ENCODE measurements around the gene IPPK.
"Not testable (repeated sequence)": the region's sequence is repeated elsewhere in the genome, so short reads cannot be mapped to it uniquely, and the experiment has no call there.

IPPK gene

DNA sequence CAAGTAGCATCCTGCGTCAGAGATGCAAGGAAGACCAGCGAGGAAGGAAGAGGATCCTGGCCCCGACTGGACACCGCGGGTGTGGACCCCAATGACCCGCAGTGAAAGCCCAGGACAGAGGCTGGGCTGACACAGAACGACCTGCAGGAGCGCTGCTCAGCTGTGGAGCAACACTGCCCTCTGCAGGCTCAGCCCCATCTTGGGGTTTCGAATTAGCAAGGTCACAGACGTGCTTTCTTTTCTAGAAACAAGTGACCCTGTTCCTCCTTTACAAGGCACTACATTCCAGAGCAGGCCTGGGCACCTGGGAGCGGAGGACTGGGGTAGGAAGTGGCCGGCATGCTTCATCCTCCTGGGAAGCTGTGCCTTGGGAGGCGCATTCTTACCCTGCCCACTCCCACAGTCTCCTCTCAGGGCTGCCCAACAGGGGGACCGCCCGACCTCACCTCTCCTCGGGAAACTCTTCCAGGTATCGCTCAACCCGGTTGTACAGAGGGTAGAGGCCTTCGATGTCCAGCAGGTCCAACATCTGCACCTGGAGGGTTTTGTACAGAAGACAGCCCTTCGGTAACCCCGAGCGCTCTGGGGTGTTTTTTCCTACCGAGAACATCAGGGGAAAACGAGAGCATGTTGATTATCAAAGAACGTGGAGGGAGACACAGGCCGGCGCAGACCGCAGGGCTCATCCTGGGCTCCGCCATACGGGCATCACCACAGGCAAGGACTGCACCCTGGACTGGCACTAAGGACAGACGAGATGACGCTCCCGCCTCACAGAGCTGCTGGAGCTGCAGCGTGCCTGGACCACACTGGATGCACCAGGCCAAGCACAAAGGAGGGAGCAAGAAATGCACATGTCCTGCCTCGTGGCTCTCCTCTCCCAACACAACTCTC is 35.0 kb downstream of the IPPK start:
- peak; percentile 41 for DNase-seq

DNA sequence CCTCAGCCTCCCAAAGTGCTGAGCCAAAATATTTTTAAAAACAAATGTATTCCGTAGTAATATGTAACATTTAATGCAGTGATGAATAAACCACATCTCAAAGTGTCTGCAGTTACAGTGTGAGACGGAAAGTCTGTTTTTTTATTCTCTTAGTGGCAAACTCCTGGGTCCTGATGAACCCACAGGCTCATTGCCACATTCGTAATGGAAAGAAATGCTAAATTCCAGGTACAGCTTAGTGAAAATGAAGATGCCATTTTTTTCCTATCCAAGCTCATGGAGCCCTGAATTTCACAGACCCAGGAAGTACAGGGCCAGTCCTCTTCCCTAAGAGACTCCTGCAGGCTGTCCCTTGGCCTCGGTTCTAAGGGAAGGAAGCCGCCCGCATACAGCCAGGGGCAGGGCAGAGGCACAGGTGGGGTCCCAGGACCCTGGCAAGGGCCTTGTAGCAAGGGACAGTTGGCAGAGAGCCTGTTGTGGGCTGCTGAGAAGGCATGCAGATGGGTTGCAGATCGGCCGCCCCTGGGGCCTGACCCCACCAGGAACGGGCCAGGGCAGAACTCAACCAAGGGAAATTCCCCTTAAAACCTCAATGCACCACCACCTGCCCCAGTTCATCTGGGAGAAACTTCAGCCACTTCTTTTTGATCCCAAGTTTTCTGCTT is 36.2 kb downstream of the IPPK start:
- DNase-seq = no peak

DNA sequence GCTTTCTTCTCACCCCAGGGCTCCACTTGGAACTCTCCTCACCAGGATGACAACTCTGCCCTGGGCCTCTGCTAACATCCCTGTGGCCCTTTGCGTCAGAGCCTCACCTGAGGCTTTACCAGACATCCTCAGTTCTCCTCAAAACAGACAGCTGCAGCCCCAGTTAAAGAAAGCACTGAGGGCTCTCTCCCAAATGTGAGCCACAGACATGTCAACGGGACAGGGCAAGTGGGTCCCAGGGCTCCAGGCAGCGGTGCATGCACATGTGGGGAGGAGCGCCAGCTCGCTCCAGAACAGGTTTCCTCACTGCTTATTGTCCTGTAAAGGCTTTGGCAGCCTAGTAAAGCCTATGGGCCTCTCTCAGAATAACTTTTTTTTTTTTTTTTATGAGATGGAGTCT is 37.3 kb downstream of the IPPK start:
- DNase-seq = no peak

DNA sequence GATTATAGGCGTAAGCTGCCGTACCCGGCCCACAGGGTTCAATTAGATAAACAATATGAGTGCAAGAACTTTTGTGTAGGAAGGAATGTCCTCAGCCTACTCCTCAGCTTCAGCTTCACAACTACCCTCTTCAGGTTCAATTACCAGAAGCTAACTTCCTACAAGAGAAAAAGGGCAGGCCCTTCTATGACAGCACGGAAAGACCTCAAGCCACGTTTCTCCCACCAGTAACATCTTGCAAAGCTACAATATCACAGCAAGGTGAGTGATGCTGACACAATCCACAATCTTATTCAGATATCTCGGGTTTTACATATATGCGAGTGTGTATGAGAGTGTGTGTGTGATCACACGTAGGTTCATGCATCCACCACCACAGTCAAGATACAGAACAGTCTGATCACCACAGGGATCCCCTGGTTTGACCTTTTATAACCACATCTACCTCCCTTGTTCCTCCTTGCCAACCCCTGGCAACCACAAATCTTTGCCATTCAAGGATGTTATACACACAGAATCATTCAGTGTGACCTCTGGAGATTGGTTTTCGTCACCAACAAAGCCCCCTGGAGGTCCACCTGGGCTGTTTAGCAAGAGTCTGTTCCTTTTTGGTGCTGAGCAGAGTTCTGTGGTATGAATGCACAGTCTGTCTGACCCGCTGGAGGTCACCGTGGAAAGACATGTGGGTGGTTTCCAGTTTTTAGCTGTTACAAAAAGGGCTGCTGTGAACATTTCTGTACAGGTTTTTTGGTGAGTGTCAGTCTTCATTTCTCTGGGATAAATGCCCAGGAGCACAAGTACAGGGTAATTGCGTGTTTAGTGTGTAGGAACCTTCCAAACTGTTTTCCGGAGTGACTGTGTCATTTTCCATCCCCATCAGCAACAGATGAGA is 38.2 kb downstream of the IPPK start:
- DNase-seq = no peak

DNA sequence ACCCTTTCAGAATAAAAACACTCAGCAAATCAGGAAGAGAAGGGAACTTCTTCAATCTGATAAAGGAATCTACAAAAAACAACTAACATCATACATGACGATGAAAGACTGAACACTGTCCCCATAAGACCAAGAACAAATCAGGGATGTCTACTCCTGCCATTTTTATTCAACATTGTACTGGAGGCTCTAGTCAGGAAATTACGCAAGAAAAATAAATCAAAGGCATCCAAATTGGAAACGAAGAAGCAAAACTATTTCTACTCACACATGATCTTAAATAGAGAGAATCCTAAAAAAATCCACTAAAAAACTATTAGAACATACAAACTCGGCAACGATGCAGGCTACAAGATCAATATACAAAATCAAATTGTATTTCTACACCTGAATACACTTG is 42.3 kb downstream of the IPPK start:
- DNase-seq = no peak

DNA sequence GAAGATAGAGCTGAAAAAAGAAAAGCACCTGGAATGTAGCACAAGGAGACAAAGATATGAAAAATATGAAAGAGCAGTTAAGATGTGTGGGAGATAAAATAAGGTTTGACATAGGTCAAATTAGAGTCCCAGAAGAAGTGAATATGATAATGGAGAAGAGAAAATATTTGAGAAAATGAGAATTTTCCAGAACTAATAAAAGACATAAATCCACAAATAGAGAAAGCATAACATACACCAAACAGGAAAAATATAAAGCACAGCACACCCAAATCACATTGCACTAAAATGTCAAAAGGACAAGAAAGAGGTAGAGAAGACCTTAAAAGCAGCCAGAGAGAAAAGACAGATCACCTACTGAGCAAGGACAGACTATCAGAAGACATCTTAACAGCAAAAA is 43.4 kb downstream of the IPPK start:
- DNase-seq = no peak

DNA sequence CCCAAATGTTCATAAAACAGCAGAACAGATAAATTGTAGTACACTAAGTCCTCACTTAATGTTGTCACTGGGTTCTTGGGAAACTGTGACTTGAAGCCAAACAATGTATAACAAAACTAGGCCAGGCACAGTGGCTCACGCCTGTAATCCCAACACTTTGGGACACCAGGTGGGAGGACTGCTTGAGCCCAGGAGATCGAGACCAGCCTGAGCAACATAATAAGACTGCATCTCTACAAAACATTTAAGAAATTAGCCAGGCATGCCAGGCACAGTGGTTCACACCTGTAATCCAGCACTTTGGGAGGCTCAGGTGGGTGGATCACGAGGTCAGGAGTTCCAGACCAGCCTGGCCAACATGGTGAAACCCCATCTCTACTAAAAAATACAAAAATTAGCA is 46.0 kb downstream of the IPPK start:
- DNase-seq = not testable (repeated sequence)

DNA sequence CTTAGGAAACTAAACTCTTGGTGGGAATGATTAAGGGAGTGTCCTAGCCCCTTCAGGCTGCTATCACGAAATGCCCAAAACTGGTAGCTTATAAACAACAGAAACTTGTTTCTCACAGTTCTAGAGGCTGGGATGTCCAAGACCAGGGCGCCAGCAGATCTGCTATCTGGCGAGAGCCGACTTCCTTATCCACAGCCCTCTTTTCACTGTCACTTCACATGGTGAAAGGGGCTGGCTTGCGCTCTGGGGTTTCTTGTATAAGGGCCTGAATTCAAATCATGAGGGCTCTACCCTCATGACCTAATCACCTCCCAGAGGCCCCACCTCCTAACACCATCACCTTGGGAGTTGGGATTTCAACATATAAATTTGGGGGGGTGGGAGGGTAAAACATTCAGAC is 49.1 kb downstream of the IPPK start:
- no peak for DNase-seq

DNA sequence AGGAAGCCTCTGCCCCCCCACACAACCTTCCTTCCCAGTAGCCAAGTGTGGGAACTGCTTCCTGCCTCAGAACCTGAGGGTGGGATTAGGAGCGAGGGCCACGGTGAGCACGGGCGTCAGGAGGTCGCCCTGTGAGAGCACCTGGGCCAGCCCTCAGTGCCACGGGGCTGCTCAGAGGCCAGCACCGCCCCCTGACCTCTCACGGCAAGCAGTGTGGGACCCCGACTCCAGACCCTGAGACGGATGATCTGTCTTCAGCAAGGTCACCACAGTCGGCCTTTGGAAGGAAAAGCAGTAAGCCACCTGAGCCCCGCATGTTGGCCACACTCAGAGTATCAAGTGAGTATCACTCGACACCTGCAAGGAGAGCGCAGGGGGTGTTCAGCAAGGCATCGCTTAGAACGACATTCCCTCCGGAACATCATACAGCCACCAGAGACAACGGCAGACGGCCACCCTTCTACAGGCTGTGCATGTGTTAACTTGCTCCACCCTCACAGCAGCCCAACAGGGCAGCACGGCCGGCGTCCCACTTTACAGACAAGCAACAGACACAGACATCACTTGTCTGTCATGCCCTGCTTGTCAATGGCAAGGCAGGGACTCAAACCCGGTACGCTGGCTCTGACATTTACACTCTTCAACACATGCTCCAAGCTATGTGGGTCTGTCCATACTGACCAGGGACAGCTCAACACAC is 50.2 kb downstream of the IPPK start:
- DNase-seq = no peak

DNA sequence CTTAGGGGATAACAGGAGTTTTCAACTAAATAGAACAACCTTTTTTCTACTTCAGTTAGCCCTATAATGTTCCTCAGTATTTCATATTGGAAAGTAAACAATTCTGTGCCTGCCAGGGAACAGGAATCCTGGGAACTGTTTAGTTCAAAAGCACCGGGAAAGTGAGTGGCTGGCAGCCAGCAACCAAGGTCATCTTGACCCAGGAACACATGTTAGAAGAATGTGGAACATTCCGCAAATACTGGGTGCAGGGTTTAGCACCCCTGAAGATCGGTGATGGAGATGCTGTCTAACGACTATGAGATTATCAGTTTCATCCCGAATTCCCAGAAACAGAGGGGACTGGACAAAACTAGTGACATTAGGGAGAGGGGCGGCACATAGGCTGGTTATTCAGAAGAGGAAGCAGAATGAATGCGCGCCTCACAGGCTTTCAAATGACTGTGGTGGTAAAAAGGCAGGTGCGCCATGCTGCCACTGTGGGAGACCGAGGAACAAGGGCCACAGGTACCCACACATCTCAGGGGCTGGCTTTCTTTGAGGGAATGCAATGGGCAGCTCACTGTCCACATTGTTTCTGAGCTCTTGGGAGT is 51.2 kb downstream of the IPPK start:
- no peak for DNase-seq

DNA sequence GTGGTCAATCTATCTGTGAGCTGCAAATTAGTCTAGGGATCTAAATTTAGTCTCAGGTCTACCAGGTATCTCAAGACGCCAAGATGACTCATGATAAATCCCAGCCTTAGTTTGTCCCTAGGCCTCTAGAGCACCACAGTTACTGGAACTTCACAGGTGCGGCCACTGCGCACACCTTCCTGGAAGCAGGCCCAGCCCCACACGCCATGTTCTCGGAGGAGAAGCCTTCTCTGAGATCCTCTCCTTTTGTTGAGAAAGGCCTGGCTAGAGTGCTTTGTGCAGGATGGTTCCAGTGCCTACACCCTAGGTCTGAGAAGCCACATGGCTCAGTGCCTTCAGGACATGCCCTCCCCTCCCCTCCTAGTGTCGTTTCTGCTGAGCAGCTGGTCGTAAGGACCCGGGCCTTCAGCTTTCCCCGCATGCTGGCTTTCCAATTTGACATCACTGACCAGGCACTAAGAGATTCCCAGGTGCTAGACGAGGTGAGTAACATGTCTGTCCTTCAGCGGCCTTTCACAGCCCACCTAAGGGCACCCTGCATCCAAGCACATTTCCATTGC is 51.9 kb downstream of the IPPK start:
- no peak for DNase-seq

DNA sequence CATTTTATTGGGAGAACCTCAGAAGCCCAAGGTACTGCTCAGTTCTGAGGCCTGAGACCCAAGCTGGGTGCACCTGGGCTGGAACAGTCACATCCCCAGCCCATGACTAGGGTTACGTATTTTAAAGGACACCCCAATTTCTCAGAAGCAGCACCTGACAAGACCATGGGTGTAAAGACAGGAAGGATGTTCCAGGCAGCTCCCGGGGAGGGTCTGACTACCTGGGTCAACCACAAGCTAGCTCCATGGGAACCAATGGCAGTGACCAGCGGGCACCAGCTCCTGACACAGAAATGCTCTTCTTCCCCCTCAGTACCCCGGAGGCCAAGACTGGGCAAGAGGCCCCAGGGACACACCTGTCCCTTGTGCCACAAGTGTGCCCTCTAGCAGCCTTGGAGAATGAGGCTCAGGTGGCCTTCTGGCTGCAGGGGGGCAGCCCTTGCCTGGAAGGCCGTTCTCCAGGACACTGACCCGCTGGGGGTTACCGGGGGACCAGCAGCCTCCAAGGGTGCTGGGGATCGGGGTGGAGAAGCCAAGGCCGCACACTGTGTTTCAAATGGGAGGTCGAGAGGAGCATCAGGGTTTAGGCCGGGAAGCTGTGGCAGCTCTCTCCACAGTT is 52.6 kb downstream of the IPPK start:
- DNase-seq = no peak

DNA sequence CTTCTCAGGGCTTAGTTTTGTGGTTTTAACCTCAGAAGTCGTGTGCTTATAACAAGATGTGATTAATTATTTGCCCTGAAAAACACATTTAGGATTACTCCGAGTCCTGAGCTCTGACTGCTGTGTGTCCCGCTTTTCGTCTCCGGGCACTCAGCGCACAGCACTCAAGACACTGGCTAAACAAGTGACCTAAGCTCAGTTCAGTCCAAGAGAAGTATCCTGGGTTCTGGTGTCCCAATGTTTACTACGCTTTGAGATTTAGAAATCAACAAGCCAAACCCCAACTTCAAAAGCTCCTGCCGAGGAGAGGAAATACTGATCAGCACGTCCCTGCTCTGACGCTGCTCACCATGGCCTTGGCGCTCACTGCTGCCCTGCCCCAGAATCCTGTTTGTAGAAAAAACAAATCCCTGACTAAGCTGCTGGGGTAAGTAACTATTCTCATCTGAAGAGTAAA is 53.2 kb downstream of the IPPK start:
- DNase-seq = no peak

DNA sequence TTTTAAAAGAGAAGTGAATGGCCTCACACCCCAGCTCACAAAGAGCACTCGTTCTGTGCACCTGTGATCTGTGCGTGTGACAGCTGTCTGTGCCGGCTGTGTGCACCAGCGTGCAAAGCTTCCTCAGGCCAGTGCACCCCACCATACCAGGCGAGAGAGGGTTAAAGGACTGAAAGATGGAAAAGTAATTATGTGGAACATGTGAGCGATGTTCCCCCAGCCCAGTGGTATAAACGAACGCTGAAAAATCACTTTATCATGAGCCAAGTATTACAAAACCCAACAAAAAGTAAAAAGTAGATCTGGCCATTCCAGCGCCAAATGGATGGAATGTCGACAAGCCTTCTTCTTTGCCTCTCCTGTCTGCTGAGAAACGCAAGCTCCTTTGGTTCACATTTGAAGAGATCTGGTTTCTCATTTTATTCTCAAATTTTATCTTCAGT is 53.7 kb downstream of the IPPK start:
- DNase-seq = no peak

DNA sequence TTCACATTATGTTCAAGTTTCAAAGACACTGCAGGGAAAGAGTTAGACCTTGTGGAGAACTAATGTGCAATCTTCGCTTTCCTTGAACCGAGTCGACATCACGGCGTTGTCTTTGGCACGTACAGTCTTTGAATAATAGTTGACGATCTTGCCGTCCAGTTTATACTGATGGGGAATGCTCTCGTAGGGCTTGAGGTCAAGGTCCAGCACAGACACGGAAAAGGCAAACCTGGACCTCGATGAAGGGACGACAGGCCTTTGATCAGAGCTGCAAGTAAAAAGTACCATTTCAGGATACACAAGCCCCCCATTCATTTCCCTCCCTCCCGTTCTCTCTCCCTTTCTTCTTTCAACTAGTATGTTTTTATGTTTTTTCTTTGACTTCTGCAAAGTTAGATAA is 54.1 kb downstream of the IPPK start:
- no peak for DNase-seq

DNA sequence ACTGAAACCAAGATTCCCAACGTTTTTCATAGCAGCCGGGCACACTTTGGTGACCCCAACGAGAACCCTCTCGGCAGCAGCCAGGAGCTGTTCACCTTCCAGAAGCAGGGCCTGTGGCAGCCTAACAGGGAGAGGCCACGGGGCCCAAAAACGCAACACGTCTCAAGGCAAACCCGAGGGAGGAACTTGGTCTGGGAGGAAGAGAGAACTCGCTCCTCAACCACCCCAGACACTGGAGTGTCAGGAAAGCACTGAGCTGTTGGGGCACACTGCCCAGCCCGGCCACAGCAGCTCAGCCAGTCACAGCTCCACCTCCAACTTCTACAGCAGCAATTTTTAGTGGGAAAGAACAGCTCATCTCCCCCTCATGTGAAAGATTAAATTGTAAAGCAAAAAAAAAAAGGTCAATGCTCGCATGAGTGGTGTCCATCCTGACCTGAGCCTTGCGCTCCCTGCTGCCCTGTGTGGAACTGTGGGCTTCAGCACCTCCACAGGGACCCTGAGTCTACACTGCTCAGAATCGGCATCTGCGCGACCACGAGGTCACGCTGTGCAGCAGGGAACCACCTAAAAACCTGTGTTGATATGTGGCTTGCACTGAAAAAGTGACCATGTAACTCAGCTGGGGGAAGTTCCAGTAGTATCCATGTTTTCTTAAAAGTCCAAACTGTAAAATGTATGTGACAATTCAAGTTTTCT is 55.0 kb downstream of the IPPK start:
- DNase-seq = no peak

DNA sequence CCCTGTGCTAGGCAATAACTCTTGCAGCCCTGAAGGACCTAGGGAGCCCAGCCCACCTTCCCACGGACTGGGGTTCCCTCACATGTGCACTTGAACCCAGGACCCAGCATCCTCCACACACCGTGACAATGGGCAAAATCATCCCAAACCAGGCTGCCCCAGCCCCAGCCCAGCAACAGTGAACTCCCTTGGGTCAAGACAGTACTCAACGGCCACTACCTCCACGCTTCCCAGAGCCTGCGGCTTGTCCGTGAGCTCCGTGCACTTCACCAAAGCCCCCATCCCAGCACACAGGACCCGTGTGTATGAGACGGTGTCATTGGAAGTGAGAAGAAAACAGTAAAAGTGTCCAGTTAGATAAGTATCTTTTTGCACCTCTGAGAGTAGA is 55.8 kb downstream of the IPPK start:
- DNase-seq = no peak

DNA sequence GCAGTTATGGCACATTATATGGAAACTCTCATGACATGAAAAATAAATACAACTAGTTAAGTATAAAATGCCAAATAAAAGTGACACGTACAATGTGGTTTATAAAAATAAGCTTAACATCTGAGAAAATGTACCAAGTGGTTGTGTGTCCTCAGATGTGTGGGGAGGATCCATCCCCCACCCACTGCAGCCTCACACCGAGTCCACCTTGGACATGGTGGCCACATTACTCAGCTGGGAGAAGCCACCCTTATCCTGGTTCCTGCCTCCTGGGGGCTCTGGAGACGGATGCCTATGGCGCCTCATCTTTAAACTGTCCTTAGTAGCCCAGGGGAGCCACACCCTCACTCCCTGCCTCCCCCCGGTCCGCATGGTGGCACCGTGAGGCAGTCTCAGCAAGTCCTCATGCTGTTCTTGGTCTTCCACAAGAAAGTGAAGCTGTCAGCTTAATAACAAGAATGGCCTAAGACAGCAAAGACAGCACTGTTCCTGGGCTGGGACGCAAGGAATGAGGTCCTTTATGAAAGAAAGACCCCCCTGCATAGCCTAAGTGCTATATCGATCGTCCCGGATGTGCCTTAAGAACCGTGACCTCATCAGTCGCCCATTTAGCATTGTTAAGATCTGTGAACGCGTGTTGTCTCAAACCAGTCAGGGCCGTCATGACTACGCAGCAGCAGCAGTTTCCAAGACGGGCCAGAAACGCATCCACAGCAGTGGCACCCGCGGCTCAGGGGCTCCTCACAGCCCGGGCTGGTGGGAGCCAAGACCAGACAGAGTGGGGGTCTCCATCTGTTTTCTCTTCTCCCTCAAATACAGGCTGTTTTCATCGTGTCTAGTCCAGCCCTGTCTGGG is 56.4 kb downstream of the IPPK start:
- DNase-seq = no peak

DNA sequence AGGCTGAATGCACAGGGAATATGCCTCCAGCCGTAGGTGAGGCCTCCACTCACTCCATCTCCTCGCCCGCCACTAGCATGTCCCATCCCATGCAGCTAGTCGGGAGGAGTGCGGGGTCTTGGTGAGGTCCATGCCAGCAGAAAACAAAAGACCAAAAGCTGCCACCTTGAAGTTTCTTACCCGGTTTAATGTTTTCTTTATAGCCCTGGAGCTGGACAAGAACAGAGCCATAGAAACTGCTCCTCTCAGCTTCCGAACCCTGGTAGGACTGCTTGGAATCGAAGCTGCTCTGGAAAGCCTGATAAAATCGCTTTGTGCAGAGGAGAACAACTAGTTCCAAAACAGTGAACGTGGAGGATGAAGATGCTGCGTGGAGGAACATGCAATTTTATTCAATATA is 57.1 kb downstream of the IPPK start:
- DNase-seq = no peak

DNA sequence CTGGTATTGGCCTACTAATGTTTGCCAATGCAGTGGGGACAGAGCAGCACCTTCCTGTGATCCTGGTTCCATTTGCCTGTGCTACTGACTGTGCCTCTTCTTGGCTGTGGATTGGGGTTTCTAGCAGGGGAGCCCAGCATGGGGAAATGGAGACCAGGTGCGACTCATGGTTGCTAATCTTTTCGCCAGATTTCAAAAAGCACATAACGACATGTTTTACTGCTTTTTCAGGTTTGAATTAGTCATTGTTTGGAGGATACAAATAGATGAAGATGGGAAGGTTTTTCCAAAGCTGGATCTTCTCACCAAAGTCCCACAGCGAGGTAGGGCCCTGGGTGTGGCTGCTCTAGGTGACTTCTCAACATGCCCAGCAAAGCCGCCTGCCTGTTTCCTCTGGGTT is 57.6 kb downstream of the IPPK start:
- DNase-seq = no peak
